ENCODE measurements around the gene SH3RF3. TPM values are rescaled to one million over a fixed set of nuclear protein-coding genes. Genes with fewer than 3 reads are reported as not detected.

SH3RF3 gene
- total and polyA plus RNA-seq, 12 donors, result 0.72 to 19.1 (median 12.2) TPM

- DNase-seq, result peak in 2 of 7 donors; percentile 13 to 31
- Histone ChIP-seq H3K9me3 (replicated peaks in 1 of 3) (peaks cover 0 to 7% (median 0%) of the 10 kb centered on the region in 3 donors), H3K27me3 (no peaks in the 10 kb centered on the region), H3K4me3 (no peak overlapping the region), H3K36me3 (replicated peaks in 1 of 2) (no peaks in the 10 kb centered on the region), H3K4me1 (replicated peaks in 1 of 2) (peaks cover 12 to 25% of the 10 kb centered on the region in 2 donors), H3K27ac (no peak overlapping the region)
- WGBS, 4 donors, result 95 to 98% (median 96%) methylated on average over 15 to 22 of the region's 22 CpGs
- TF ChIP-seq CTCF (IDR thresholded peaks at IDR 0.05) (no peak), POLR2A (IDR thresholded peaks at IDR 0.05) (no peak)
- intact Hi-C loops (cut with DNase I), result no loop called here
Observed at GRCh38 chr2:109353806-109354745, 225.1 kb downstream of the SH3RF3 start.

GRCh38 chr2:109355192-109355843, 226.3 kb downstream of the SH3RF3 start:
- H3K36me3 ChIP-seq (replicated peaks in 1 of 2), result no peaks in the 10 kb centered on the region
- TF ChIP-seq CTCF (IDR thresholded peaks at IDR 0.05), result no peak
- TF ChIP-seq POLR2A (IDR thresholded peaks at IDR 0.05), result no peak
- 87 to 93% (median 92%) methylated on average over 8 of the region's 8 CpGs for WGBS, 4 donors
- H3K4me1 ChIP-seq (replicated peaks in 1 of 2), result peaks cover 12 to 19% of the 10 kb centered on the region in 2 donors
- intact Hi-C loops (cut with DNase I), result no loop called here
- no peaks in the 10 kb centered on the region for H3K27me3 ChIP-seq
- DNase-seq, result peak in 2 of 7 donors; percentile 15 to 33
- H3K9me3 ChIP-seq (replicated peaks in 1 of 3), result peaks cover 0 to 7% (median 0%) of the 10 kb centered on the region in 3 donors
- no peak overlapping the region for H3K27ac ChIP-seq
- no peak overlapping the region for H3K4me3 ChIP-seq

- H3K27me3 ChIP-seq, result no peaks in the 10 kb centered on the region
- no peak overlapping the region for H3K4me3 ChIP-seq
- peak in 2 of 7 donors; percentile 12 to 40 for DNase-seq
- no peak overlapping the region for H3K27ac ChIP-seq
- 94 to 98% (median 96%) methylated on average over 6 to 7 of the region's 7 CpGs for WGBS, 4 donors
- TF ChIP-seq POLR2A (IDR thresholded peaks at IDR 0.05), result no peak
- TF ChIP-seq CTCF (IDR thresholded peaks at IDR 0.05), result no peak
- peaks cover 3 to 8% of the 10 kb centered on the region in 2 donors for H3K4me1 ChIP-seq (replicated peaks in 1 of 2)
- no peaks in the 10 kb centered on the region for H3K36me3 ChIP-seq (replicated peaks in 1 of 2)
- H3K9me3 ChIP-seq (replicated peaks in 1 of 3), result peaks cover 0 to 7% (median 0%) of the 10 kb centered on the region in 3 donors
- intact Hi-C loops (cut with DNase I), result no loop called here
Observed at GRCh38 chr2:109356324-109357035, 227.5 kb downstream of the SH3RF3 start.

GRCh38 chr2:109364217-109364616, 235.2 kb downstream of the SH3RF3 start:
- H3K27ac ChIP-seq, result no peak overlapping the region
- TF ChIP-seq CTCF (IDR thresholded peaks at IDR 0.05) (no peak), POLR2A (IDR thresholded peaks at IDR 0.05) (no peak)
- WGBS, 4 donors, result 92 to 96% (median 94%) methylated on average over 4 of the region's 4 CpGs
- H3K4me3 ChIP-seq, result no peak overlapping the region
- peaks cover 0 to 11% of the 10 kb centered on the region in 2 donors for H3K4me1 ChIP-seq (replicated peaks in 1 of 2)
- H3K9me3 ChIP-seq (replicated peaks in 1 of 3), result no peaks in the 10 kb centered on the region
- no peak for DNase-seq
- intact Hi-C loops (cut with DNase I), result no loop called here
- no peaks in the 10 kb centered on the region for H3K27me3 ChIP-seq
- no peaks in the 10 kb centered on the region for H3K36me3 ChIP-seq (replicated peaks in 1 of 2)

Data from adrenal gland (tissue), 12 donors.